Ishikawa (cell line): ENCODE data around the gene C14orf119.

ENCODE experiments used
- CEBPB ChIP-seq: IDR thresholded peaks from 2 replicates; pipeline ENCODE4 v1.6.1; 2012
- EGR1 ChIP-seq: IDR thresholded peaks from 2 replicates; pipeline ENCODE4 v1.6.1; 2012
- EP300 ChIP-seq: IDR thresholded peaks from 2 replicates; pipeline ENCODE4 v1.6.1; 2012; ENCODE audit warnings: borderline replicate concordance
- FOXM1 ChIP-seq: IDR thresholded peaks from 2 replicates; pipeline ENCODE4 v1.6.1; 2012; ENCODE audit warnings: low read depth, borderline replicate concordance
- NFIC ChIP-seq: IDR thresholded peaks from 2 replicates; pipeline ENCODE4 v1.6.1; 2012
- RAD21 ChIP-seq: IDR thresholded peaks from 2 replicates; pipeline ENCODE4 v1.6.1; 2012; ENCODE audit warnings: low read depth
- TAF1 ChIP-seq: IDR thresholded peaks from 2 replicates; pipeline ENCODE4 v1.6.1; 2012; ENCODE audit warnings: low read depth, mild to moderate bottlenecking
- YY1 ChIP-seq: IDR thresholded peaks from 2 replicates; pipeline ENCODE4 v1.6.1; 2012; ENCODE audit warnings: low read depth
- TF ChIP-seq, protein P1 (sequence below): IDR thresholded peaks from 2 replicates; pipeline ENCODE4 v1.6.1; 2012
- TF ChIP-seq, protein P2 (sequence below): IDR thresholded peaks from 2 replicates; pipeline ENCODE4 v1.6.1; 2012
- TF ChIP-seq, protein P3 (sequence below): IDR thresholded peaks from 2 replicates; pipeline ENCODE4 v1.6.1; 2012; ENCODE audit warnings: low read depth, mild to moderate bottlenecking

DNA sequence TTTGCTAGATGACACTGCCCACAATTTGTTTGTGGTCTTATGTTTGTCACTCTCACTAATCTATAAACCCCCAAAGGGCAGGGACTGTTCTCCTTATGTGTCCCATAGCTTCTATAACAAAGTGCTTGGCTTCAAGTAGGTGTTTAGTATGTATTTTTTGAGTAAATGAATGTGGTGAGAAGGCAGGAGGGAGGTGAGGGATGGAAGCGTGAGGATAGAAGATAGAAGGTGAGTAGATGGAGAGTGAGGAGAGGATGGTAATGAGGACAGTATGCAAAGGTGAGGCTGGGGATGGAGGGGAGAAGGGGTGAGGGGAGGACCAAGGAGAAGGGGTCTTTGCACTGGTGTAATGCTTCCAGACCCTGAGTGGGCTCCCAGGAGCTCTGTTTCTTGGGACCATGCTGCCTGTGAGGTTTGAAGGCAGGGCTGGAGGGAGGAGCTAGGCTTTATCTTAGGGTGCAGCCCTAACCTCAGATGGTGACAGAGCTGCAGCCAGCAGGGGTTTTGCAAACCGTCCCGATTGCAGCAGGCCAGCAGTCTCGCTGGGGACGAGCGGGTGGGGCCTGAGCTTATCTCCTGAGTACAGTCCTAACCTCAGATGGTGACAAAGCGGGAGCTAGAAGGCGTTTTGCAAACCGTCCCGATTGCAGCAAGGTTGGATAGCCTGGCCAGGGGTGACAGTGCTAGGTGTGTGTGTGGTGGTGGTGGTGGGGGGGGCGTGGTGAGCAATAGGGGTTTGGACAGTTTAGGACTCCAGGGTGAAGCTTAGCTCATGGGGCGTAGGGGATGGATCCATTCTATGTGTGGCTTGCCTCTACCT, 17.3 kb downstream of the C14orf119 start:
- TF ChIP-seq, protein P1, sequence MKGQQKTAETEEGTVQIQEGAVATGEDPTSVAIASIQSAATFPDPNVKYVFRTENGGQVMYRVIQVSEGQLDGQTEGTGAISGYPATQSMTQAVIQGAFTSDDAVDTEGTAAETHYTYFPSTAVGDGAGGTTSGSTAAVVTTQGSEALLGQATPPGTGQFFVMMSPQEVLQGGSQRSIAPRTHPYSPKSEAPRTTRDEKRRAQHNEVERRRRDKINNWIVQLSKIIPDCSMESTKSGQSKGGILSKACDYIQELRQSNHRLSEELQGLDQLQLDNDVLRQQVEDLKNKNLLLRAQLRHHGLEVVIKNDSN: no peak
- no peak for TF ChIP-seq TAF1
- TF ChIP-seq, protein P2, sequence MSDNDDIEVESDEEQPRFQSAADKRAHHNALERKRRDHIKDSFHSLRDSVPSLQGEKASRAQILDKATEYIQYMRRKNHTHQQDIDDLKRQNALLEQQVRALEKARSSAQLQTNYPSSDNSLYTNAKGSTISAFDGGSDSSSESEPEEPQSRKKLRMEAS: no peak
- no peak for TF ChIP-seq FOXM1
- TF ChIP-seq CEBPB: no peak
- TF ChIP-seq EGR1: no peak
- TF ChIP-seq, protein P3, sequence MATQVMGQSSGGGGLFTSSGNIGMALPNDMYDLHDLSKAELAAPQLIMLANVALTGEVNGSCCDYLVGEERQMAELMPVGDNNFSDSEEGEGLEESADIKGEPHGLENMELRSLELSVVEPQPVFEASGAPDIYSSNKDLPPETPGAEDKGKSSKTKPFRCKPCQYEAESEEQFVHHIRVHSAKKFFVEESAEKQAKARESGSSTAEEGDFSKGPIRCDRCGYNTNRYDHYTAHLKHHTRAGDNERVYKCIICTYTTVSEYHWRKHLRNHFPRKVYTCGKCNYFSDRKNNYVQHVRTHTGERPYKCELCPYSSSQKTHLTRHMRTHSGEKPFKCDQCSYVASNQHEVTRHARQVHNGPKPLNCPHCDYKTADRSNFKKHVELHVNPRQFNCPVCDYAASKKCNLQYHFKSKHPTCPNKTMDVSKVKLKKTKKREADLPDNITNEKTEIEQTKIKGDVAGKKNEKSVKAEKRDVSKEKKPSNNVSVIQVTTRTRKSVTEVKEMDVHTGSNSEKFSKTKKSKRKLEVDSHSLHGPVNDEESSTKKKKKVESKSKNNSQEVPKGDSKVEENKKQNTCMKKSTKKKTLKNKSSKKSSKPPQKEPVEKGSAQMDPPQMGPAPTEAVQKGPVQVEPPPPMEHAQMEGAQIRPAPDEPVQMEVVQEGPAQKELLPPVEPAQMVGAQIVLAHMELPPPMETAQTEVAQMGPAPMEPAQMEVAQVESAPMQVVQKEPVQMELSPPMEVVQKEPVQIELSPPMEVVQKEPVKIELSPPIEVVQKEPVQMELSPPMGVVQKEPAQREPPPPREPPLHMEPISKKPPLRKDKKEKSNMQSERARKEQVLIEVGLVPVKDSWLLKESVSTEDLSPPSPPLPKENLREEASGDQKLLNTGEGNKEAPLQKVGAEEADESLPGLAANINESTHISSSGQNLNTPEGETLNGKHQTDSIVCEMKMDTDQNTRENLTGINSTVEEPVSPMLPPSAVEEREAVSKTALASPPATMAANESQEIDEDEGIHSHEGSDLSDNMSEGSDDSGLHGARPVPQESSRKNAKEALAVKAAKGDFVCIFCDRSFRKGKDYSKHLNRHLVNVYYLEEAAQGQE: no peak
- TF ChIP-seq RAD21: no peak
- TF ChIP-seq YY1: no peak
- no peak for TF ChIP-seq EP300
- TF ChIP-seq NFIC: no peak
